ENCODE data around the gene PDE7B.

DNA sequence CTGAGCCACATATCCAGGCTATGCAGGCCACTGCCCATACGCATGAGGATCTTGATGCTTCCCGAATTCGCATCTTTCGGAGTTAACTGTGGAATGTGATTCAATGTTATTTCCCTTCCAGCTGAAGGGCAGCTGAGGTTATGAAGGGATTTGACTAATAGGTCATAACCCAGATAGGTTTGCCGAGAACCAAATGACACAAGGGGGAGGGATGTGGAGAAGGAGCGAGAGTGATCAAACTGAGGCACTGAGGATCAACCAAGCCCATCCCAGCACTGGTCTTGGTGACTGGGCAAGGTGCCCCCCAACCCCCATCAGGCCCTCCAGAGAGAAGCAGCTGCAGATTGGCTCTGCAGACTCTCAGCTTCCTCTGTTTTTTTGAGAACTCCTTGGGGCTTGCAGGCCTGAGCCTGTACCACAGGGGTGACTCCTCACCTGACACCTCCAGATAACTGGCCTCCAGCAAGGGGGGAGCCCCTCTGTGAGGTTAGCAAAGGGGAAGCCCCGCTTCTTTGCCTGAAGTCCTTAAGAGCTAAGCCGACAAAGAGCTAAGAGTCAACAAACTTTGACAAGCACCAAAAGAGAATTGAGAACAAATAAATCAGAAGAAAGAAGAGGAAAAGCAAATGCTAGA is 185.9 kb downstream of the PDE7B start:
- no peak for TF ChIP-seq POLR2A (IDR thresholded peaks at IDR 0.05; ENCODE audit: low read depth, low read length)
- no peak for TF ChIP-seq POLR2AphosphoS5 (IDR thresholded peaks at IDR 0.05; ENCODE audit: low read depth, low read length)
